NK-92 (cell line): Measurements from ENCODE around the gene DDX39B.
"Not testable (repeated sequence)": the region's sequence is repeated elsewhere in the genome, so short reads cannot be mapped to it uniquely, and the experiment has no call there.

ENCODE experiments used
- DNase-seq: peaks from one replicate; lab custom pipeline; 2025; ENCODE audit not compliant: unreplicated experiment; lab: John Stamatoyannopoulos, UW

DDX39B gene

DNA sequence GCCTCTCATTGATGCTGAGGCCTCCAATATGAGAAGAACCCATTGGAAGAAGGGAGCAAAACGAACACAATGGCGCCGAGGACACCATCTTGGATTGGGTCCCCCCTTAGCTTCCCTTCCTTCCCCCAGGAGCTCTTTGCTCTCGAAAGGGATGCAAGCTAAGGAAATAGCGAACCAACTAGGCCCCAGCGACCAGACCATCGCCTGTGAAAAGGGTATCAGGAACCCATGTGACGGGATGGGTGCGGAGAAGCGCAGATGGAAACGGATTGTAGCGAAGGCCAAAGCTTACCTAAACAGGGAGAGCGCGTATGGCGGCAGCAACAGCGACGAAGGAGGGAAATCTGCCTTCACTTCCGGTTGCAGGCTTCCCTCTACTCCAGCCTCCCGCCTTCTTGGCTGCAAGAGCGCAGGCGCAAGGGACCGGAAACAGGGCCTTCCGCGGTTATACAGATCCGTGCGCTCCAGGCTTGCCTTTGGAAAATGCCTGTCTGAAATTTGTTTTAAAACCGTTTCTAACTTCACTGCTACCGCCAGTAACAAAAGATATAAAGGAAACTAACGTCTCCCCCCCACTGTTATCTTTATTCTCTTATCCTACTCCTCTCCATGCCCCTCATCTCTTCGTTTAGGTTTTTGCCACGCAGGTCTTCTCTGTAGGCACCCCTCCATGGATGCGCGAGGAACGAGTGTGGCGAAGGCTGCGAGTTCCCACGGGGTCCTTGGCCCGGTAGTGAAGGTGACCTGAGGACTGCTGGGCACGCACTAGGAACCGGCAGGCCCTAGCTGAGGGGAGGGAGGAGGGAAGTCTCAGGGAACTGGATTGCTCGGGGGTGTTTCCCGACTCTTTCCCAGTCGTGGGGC, at the start of gene DDX39B:
DDX39B (minus strand) TSS at position 346 of the 864 bp plus-strand sequence. CDS start 1,471 bp downstream, outside the sequence.
- no peak for DNase-seq

DNA sequence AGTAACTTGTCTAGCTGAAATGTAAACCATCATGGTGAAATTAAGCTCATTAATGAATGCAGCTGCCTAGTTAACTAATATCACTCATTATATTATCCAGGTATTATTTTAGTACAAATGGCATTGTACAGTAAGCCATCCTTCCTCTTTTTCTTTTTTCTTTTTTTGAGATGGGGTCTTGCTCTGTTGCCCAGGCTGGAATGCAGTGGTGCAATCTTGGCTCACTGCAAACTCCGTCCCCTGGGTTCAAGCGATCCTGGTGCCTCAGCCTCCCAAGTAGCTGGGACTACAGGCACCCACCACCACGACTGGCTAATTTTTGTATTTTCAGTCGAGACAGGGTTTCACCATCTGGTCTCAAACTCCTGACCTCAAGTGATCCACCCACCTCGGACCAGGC, 48.9 kb upstream of the DDX39B start:
- not testable (repeated sequence) for DNase-seq

DNA sequence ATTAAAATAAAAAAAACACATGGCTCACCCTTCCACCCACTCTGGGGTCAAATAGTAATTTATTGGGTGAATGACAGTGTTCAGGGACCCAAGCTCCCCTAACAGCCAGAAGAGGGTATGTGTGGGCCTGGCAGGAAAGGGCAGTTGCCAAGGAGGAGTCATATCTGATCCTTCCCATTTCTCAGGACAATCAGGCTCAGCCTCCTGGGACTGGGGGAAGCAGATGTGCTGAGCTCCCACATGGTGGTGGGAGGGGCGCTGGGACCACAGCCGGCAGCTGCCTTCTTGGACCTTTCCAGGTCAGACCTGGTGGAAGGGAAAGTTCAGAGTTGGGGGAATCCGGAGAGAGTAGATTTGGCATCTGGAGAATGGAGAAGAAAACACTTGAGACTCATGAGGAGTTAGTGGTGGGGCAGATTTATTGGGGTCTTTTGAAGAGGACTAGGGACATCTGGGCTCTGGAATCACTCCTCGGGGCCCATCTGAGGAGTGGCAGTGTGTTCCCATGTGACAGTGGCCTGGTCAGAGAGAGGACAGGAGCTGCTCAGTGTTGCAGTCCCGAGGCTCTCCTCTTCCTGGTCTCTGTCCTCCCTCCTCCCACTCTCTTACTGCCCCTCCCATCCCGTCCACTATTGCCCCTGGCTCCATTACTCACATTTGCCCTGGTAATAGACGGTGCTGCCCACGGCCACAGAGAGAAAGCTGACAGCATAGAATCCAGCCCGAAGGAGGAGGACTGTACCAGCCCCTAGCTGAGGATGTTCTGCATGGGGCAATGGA, 47.3 kb upstream of the DDX39B start:
- DNase-seq, result no peak

DNA sequence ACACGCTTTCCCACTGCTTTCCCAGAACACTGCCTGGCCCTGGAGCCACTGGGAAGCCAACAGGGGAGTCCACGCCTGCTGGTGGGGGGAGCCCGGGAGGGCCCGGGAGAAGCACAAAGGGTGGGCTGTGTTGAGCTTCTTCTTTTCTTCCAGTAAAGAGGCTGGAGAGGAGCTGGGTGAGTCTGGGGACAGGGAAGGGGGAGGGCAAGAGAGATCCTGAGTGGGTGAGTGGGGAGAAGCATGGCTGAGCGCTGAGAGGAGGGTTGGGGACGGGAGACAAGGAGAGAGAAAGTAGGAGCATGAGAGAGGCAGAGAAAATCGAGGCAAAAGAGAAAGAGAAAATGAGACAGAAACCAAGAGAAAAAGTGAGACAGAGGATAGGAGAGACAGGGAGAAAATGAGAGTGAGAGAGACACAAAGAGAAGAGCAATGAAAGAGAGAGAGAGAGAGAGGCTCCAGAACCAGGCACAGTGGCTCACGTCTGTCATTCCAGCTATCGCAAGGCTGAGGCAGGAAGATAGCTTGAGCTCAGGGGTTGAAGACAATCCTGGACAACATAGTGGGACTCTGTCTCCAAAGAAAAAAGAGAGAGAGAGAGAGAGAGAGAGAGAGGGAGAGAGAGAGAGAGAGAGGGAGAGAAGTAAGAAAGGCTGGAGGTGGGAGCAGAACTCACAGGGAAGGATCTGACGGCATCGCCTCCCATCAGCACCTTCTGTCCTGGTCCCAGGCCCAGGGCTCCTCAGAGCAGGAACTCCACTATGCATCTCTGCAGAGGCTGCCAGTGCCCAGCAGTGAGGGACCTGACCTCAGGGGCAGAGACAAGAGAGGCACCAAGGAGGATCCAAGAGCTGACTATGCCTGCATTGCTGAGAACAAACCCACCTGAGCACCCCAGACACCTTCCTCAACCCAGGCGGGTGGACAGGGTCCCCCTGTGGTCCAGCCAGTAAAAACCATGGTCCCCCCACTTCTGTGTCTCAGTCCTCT, 46.3 kb upstream of the DDX39B start:
- DNase-seq, result no peak

DNA sequence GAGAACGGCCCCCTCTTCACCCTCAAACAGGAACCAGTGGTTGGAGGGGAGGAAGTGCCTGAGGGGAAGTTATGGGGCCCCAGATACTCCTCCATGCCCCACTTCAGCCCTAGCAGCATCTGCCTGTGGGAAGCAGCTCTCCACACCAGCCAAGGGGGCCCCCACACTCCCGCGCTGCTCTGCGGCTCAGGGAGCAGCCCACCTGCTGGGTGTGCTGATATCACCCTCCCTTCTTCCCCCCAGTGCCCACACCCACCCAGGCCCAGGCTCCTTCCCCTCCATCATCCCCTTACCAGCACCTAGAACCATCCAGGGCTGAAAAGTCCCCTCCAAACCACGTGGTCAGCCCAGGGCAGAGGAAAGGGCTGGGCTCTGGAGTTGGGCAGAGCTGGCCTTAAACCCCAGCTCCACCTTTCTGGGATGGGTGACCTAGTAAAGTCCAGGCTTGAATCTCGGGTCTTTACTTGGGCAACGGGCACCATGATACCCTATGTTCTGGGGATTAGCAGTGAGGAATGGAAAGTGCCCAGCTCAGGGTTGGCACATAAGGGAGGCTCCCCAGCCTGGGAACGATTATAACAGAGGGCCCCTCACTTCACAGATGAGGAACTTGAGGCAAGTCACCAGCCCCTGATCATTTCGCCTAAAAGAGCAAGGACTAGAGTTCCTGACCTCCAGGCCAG, 44.9 kb upstream of the DDX39B start:
- no peak for DNase-seq

DNA sequence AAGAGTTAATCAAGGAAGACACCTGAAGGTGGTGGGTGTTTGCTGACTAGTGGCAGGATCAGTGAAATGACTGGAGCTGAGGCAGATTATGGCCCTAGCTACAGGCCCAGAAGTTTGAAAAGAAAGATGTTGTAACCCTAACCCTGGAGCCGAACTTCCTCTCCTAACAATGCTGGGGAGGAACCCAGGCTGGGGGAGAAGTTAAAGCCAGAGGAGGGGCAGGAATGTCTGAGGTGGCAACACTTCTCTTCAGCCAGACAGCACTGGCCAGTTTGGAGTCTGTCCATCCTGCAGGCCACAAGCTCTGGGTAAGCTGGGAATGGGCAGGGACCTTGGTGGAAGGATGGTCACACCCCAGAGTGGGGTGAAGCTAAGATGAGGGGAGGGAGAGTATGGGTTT, 44.2 kb upstream of the DDX39B start, which contains the start of gene LST1:
LST1 (plus strand) TSS at position 270 of the 400 bp plus-strand sequence. CDS start 1,023 bp downstream, outside the sequence.
- DNase-seq, result no peak

DNA sequence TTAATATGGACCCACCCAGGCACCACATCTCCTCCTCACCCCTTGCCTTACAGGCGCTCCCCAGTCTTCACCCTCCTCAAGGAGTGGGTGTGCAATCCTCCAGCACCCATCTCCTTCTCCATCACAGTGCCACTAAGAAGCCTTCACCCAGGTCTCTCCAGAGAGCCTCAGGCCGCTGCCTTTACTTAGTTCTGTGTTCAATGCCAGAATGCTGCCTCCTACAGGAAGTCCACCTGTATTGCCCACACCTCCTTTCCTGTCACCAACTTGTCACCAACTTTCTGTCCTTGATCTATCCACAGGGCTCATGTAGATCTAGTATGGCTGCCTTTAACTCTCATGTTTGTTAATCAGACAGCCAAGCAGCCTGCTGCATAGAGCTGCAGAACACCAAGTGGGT, 43.7 kb upstream of the DDX39B start:
- no peak for DNase-seq

DNA sequence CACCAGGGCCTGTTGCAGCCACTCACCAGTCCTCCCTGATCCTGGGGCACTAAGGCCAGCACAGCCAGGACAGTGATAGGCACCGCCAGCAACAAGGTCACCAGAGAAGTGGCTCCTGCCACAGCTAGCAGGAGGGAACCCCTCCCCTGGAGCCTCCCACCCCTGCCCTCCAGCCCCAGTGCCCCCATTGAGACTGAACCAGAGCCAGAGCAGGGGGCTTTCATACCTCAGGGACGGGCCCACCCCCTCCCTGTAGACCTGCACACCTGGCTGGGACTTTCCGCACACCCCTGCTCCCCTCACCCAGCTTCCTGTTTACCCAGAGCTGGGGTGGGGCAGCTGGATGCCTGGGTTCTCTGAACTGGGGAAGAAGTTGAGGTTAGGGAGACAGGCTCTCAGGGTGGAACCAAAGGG, 40.4 kb upstream of the DDX39B start, which contains the start of gene LTB:
LTB (minus strand) TSS at position 195 of the 414 bp plus-strand sequence; CDS start at position 188, 7 bp downstream.
- DNase-seq, result no peak

DNA sequence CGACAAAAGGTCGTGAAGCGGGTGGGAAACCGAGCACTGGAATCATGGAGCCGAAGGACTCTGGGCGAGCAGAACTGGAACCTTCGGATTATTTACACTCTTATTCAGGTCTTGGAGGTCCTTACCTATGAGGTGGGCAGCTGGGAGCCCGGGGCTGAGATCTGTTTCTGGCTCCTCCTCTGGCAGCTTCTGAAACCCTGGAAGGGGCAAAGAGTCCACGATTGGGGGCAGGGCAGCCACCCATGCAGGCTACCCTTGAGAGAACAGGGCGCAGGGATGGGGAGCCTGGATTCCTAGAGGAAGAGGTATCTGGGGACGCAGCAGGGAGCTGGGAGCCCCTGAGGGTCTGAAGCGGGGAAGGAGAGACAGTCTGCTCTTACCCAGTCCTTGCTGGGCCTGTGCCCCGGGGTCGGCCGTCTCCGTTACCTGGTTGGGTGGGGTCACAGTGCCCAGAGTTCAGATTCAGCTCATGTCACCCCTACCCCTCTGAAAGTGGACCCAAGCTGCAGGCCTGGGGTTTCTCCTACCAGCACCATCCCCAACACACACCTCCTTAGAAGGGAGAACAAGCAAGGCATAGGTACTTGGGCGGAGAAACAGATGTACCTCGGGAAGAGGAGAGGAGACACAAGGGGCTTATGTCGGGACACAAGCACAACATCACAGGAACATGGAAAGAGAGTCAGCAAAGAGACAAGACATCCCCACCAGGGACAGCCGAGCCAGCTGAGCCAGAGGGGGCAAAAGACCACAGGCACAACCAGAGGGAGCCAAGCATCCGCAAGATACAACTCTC, 39.8 kb upstream of the DDX39B start:
- DNase-seq, result no peak

DNA sequence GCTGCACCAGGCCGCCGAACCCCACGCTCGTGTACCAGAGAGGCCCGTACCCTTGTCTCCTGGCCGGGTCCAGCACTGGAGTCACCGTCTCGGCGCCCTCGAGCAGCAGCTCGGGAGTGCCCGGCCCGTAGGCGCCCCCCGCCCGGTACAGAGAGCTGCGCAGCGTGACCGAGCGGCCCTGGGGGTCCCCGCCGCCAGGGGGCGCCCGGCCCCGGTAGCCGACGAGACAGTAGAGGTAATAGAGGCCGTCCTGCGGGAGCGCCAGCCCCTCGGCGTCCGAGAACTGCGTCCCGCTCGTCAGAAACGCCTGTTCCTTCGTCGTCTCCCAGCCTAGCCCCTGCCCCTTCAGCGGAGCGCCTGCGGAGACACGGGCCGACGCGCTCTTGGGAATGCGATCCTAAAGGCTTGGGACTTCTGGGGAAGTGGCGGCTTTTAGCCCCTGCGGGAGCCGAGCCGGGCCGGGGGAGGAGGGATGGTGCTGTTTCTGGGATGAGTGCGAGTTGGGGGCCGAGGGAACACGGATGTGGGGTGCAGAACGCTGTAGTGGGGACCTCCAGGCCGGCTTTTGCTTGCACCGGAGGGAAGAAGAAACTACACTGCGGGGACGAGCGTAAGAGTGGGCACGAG, 39.1 kb upstream of the DDX39B start:
- no peak for DNase-seq

DNA sequence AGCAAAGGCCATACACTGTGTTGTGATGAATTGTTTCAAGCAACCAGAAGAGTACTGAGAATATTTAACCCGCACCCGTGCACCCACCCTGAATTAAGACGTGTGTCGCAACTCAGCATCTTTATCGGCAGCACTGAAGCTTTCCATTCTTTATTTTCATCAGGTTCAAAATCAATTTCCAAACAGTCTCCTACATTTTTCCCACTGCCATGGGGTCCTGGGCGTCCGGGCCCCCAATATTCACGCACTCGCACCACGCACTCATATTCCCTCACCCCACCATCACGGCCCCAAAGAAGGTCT, 38.6 kb upstream of the DDX39B start:
- DNase-seq, result no peak

DNA sequence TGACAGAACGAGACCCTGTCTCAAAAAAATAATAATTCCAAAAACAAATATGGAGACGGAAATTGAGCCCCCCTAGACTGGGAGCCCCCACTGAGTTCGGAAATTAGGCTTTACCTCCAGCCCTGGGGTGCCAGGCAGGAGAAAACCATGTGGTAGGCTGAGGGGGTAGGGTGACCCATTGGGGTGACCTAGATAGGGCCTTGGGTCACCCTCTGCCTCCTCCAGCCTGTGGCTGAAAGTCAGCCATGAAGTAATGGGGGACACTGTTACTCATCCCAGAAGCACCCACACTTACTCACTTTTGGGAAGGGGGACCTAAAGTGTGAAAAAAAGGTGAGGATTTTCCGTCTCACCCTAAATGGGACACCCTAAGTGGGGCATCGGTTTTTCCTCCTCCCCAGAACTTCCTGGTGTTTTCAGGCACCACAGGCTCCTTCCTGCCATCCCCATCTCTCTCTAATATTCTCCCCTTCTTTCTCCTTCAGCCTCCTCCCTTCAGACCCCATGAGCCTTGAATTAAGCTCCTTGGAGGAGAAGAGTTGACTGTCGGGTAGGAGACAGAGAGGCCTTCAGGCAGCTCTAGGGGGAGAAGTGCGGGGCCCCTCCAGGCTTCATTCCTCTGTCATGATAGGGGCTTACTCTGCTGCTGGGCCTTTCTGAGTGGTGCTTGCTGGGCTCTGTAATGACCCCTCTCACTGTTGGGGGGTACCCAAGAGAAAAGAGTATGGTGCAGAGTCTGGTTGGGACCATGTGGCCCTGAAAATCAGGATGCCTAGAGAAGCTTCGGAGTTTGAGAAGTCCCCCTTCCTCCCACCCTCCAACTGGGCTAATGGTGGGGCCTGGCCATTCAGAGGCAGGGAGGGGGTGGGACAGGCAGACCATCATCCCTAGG, 38.0 kb upstream of the DDX39B start:
- no peak for DNase-seq

DNA sequence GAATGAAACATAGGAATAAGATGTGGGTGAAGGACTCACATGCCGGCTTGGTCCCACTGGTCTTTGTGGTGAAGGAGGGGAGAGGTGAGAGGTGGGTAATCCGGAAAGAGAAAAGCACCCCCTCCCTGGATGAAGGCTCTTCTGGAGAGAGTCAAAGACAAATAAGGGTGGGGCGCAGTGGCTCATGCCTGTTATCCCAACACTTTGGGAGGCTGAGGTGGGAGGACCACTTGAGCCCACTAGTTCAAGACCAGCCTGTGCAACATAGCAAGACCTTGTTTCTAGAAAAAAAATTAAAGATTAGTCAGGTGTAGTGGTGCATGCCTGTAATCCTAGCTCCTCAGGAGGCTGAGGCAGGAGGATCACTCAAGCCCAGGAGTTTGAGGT, 37.3 kb upstream of the DDX39B start:
- no peak for DNase-seq

DNA sequence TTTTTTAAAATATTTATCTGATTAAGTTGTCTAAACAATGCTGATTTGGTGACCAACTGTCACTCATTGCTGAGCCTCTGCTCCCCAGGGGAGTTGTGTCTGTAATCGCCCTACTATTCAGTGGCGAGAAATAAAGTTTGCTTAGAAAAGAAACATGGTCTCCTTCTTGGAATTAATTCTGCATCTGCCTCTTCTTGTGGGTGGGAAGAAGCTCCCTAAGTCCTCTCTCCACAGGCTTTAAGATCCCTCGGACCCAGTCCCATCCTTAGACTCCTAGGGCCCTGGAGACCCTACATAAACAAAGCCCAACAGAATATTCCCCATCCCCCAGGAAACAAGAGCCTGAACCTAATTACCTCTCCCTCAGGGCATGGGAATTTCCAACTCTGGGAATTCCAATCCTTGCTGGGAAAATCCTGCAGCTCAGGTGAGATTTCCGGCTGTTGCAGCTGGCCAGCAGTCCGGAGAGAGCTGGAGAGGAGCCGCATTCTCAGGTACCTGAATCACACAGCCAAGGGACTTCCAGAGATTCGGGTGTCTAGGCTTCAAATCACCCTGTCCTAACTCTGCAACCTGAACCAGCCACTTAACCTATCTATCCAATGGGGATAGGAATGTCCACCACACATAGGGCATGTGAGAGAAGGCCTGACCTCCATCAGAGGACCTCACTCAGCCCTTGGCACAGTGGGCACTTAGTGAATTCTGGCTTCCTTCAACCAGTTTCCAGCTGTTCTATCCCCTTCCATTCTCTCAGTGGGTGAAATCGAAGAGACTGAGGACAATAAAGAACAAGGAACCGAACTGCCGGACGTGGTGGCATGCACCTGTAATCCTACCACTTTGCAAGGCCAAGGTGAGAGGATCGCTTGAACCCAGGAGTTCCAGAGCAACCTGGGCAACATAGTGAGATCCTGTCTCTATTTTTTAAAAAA, 36.6 kb upstream of the DDX39B start:
- no peak for DNase-seq

DNA sequence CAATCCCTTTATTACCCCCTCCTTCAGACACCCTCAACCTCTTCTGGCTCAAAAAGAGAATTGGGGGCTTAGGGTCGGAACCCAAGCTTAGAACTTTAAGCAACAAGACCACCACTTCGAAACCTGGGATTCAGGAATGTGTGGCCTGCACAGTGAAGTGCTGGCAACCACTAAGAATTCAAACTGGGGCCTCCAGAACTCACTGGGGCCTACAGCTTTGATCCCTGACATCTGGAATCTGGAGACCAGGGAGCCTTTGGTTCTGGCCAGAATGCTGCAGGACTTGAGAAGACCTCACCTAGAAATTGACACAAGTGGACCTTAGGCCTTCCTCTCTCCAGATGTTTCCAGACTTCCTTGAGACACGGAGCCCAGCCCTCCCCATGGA, 35.8 kb upstream of the DDX39B start:
- DNase-seq, result no peak

DNA sequence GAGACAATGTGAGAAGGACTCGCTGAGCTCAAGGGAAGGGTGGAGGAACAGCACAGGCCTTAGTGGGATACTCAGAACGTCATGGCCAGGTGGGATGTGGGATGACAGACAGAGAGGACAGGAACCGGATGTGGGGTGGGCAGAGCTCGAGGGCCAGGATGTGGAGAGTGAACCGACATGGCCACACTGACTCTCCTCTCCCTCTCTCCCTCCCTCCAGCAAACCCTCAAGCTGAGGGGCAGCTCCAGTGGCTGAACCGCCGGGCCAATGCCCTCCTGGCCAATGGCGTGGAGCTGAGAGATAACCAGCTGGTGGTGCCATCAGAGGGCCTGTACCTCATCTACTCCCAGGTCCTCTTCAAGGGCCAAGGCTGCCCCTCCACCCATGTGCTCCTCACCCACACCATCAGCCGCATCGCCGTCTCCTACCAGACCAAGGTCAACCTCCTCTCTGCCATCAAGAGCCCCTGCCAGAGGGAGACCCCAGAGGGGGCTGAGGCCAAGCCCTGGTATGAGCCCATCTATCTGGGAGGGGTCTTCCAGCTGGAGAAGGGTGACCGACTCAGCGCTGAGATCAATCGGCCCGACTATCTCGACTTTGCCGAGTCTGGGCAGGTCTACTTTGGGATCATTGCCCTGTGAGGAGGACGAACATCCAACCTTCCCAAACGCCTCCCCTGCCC, 35.2 kb upstream of the DDX39B start:
- no peak for DNase-seq
